ENCODE results near the gene GRB10.

The GRB10 gene

DNA sequence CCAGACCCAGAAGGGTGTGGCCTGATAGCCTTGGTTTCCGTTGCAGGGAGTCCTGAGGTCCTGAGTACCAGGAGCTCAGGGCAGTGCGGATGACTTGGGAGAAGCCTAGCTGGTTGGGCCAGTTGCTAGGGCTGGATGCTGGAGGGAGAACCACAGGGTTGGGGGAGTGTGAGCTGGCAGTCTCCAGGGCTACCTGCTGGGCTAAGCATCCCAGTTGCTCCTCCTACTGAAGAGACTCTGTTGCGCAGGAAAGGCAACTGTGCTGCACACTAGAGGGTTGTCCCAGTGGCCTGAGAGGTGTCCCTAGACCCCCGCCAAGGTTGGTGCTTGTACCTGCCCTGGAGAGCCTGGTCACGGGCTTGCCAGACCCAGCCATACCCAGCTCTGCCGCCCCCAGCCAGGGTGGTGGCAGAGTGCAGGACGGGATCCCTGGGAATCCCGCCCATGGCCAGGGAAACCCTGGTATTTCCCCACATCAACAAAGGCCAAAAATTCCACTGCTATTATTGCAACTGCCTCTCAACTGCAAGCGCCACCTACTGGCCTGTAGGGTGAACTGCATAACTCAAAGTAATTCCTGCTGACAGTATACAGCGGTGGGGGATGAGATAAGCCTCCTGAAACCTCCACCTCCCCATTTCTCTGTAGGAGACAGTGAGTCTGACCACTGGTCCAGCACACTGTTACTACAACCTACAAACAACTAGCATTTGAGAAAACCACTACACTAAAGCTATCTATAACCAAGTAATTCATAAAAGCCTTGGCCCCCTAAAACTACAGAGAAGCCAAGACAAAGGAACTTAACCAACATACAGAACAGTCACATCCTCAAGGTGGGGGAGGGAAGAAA lies 149.9 kb downstream of the GRB10 start:
- TF ChIP-seq, protein P1, sequence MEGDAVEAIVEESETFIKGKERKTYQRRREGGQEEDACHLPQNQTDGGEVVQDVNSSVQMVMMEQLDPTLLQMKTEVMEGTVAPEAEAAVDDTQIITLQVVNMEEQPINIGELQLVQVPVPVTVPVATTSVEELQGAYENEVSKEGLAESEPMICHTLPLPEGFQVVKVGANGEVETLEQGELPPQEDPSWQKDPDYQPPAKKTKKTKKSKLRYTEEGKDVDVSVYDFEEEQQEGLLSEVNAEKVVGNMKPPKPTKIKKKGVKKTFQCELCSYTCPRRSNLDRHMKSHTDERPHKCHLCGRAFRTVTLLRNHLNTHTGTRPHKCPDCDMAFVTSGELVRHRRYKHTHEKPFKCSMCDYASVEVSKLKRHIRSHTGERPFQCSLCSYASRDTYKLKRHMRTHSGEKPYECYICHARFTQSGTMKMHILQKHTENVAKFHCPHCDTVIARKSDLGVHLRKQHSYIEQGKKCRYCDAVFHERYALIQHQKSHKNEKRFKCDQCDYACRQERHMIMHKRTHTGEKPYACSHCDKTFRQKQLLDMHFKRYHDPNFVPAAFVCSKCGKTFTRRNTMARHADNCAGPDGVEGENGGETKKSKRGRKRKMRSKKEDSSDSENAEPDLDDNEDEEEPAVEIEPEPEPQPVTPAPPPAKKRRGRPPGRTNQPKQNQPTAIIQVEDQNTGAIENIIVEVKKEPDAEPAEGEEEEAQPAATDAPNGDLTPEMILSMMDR (IDR thresholded peaks at IDR 0.05; ENCODE audit: low read depth, low read length), result peak; percentile 96

DNA sequence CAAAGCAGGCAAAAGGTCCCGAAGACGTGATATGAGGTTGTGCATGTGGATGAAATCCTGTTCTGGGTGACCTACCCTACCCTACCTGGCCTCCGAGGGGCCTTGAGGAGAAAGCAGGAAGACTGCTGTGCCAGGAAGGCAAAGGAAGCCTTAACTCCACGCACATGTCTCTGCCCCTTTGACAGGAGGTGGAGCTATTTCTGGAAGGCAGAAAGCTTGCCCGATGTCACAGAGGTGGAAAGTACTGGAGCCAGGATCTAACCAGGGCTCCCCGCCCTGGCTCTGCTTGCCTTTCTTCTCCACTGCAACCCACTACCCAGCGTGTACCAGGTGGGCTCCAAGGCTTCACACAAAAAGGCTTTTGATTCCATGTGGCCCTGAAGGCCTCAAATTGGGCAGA lies 151.1 kb downstream of the GRB10 start:
- no peak overlapping the region for H3K4me3 ChIP-seq (ENCODE audit: low read depth, low read length)
- TF ChIP-seq, protein P1 (IDR thresholded peaks at IDR 0.05; ENCODE audit: low read depth, low read length), result no peak

More for the DNA sequence above, 149.9 kb downstream of the GRB10 start:
- no peak overlapping the region for H3K4me3 ChIP-seq (ENCODE audit: low read depth, low read length)

DNA sequence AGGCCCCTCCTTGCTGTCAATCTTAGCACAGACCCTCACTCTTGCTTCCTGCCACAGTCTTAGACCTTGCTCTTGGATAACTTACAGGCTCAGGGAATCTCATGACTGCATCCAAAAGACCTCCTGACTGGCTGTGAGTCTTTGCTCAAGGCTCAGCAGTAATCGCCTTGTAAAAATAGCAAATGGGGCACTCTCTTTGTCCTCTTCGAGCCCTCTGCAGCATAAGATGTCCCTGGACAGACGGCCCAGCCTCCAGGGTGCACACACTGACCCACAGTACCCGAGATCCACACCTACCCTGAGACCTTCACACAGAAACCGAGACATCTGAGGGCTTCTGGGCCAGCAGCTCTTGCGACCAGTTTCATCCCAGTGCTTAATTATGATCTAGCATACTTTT lies 151.6 kb downstream of the GRB10 start:
- no peak overlapping the region for H3K4me3 ChIP-seq (ENCODE audit: low read depth, low read length)

DNA sequence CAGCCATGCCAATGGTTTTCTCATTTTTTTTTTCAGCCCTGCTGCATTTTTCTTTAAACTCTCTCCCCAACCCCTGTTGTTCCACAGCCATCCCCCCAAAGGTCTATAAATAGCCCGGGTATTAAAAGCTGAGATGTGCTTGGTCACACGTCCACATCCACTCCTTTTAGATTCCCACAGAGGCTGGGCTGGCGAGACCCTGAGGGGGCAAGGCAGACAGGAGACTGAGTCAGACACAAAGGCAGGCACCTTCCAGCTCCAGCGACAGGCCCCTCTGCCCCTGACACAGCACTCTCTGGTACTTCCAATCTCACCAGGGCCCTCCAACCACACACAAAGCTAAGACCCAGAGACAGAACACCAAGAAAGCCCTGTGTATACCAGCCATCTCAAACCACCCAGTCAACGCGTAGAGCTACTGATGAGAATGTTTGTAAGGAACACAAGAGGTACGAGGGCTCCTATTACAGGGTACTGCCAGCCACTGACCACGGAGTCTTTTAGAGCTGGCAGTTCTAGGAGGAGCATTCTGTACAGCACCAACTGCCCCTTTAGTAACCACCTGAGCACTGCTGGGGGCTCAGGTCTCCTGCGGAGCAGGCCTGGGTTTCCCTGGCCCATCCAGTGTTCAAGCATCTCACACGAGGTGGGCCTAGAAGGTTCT lies 153.3 kb downstream of the GRB10 start:
- H3K4me3 ChIP-seq (ENCODE audit: low read depth, low read length), result no peak overlapping the region
- TF ChIP-seq, protein P1 (IDR thresholded peaks at IDR 0.05; ENCODE audit: low read depth, low read length), result no peak

More for the DNA sequence above, 151.6 kb downstream of the GRB10 start:
- TF ChIP-seq, protein P1 (IDR thresholded peaks at IDR 0.05; ENCODE audit: low read depth, low read length), result no peak

DNA sequence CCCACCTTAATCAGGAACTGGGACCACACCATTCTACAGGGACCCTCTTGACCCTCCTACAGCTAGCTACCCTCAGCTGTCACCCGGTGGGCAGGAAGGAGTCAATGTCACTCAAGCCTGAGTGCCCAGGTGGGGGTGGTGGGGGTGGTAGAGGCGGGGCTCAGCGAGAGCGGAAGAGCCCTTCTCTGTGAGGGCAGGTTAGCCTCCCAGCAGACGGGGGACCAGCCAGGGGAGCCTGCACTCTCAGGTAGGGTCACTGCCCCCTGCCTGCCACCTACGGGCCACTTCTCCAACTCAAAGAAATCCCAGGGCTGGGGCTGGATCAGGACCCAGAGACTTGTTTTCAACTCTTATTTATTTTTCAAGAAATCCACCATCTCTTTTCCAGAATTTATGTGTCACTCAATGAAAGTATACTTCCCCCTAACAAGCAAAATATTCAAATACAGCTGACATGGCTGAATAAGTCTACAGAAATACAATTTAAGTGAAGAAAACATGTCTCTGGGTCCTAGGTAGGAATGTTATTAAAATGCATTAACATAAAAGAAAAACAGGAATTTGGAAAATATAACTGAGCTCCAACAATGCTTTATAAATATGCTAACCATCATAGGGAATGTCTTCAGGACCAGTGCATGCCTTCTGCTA lies 154.1 kb downstream of the GRB10 start:
- TF ChIP-seq, protein P1 (IDR thresholded peaks at IDR 0.05; ENCODE audit: low read depth, low read length), result no peak

DNA sequence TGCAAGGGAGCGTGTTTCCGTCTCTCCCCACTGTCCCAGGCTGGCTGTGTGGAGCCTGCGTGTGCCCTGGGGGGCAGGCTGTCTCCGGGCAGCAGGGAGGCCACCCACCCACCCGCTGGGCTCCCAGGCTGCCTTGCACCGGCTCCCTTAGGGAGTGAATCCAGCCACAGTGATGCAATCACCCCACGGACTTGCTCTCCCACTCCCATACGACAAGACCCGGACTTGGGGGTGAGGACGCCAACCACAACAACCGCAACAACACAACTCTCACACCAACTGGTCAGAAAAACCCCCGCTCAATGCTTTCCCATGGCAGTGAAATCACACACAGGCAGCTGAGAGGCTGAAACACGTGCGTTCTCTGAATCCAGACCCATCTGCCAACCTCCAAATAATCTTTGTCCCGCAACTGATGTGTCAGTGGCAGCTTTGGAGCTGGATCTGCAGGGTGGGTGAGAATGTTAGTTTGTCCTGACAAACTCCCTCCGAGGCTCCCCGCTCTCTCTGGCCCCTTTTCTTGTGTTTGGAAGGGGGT lies 154.8 kb downstream of the GRB10 start:
- no peak overlapping the region for H3K4me3 ChIP-seq (ENCODE audit: low read depth, low read length)
- TF ChIP-seq, protein P1 (IDR thresholded peaks at IDR 0.05; ENCODE audit: low read depth, low read length), result no peak

More for the DNA sequence above, 154.1 kb downstream of the GRB10 start:
- no peak overlapping the region for H3K4me3 ChIP-seq (ENCODE audit: low read depth, low read length)

All from WI38 (cell line).